Esophagus muscularis mucosa (tissue), 4 donors: ENCODE measurements around the gene SF3B1. TPM values are rescaled to one million over a fixed set of nuclear protein-coding genes. Genes with fewer than 3 reads are reported as not detected.

Experiments
- DNase-seq: peaks from one replicate; pipeline ENCODE4 v3.0.0-alpha.2; 2017; ENCODE audit errors: extremely low spot score
- H3K27ac ChIP-seq, 4 donors: fragments of 200-600 bp; sonication (generic); replicated peaks in 1 of 4; 1 replicate in 3 of 4; 2 replicates in 1 of 4; pipeline ENCODE4 v1.5.1; 2016 to 2019; ENCODE audit warnings: mild to moderate bottlenecking in 1 of 4
- H3K27me3 ChIP-seq, 4 donors: fragments of 200-600 bp; sonication (generic); one replicate each; pipeline versions ENCODE4 v1.5.1 to v1.6.0; 2016 to 2019
- H3K36me3 ChIP-seq, 4 donors: fragments of 200-600 bp; sonication (generic); one replicate each; pipeline ENCODE4 v1.5.1; 2016 to 2019
- H3K4me1 ChIP-seq, 4 donors: fragments of 200-600 bp; sonication (generic); one replicate each; pipeline ENCODE4 v1.5.1; 2016 to 2019
- H3K4me3 ChIP-seq, 4 donors: fragments of 200-600 bp; sonication (generic); 1 replicate in 2 of 4; 2 replicates in 2 of 4; pipeline ENCODE4 v1.5.1; 2016 to 2019; ENCODE audit warnings: mild to moderate bottlenecking in 4 of 4, moderate library complexity in 1 of 4
- H3K9me3 ChIP-seq, 4 donors: fragments of 200-600 bp; sonication (generic); 1 replicate in 3 of 4; 2 replicates in 1 of 4; pipeline ENCODE4 v1.5.1; 2016 to 2019
- CTCF ChIP-seq, 3 experiments: fragments of 200-600 bp in 2 of 3; fragments of 450-650 bp in 1 of 3; sonication (generic) in 2 of 3; IDR thresholded peaks; one replicate each; pipeline ENCODE4 v1.5.1; 2017 to 2019; ENCODE audit warnings: antibody characterized with exemption in 3 of 3, mild to moderate bottlenecking in 2 of 3, moderate library complexity in 1 of 3
- EP300 ChIP-seq: sonication (generic); formaldehyde crosslinking; IDR thresholded peaks from one replicate; pipeline ENCODE4 v1.6.1; 2017; ENCODE audit warnings: antibody characterized with exemption
- POLR2A ChIP-seq: fragments of 450-650 bp; IDR thresholded peaks from one replicate; pipeline ENCODE4 v1.6.1; 2017; ENCODE audit warnings: antibody characterized with exemption, moderate library complexity, mild to moderate bottlenecking, low read depth
- POLR2AphosphoS5 ChIP-seq, 2 donors: sonication (generic); formaldehyde crosslinking; IDR thresholded peaks; one replicate each; pipeline ENCODE4 v1.6.1; 2017; ENCODE audit warnings: antibody characterized with exemption in 2 of 2
- WGBS: methylation state at CpG from one replicate; pipeline ENCODE4 v1.1.5; 2018; 5-methylcytosine and 5-hydroxymethylcytosine counted together
- intact Hi-C: fragments of 100-400 bp; cut with DNase I; formaldehyde crosslinking; loops from one replicate; pipeline ENCODE4 v1.15.1; 2023
- total RNA-seq, 4 donors: library from RNA; depleted of rRNA; stranded (reverse); fragments of >200 nt; gene quantifications; one replicate each; pipeline versions ENCODE4 v1.1.0 to v1.2.1, GENCODE V29; 2016

The SF3B1 gene
- total RNA-seq, 4 donors from 2014 or later = 91.5 to 223 (median 130) TPM

GRCh38 chr2:197416268-197416667 is 18.6 kb downstream of the SF3B1 start:
- intact Hi-C loops = no loop called here
- peaks cover 86 to 100% (median 96%) of the 10 kb centered on the region in 4 donors for H3K36me3 ChIP-seq
- no peaks in the 10 kb centered on the region for H3K9me3 ChIP-seq
- H3K4me3 ChIP-seq = no peak overlapping the region
- WGBS = 100% methylated on average over 1 of the region's 1 CpG
- H3K27me3 ChIP-seq = no peaks in the 10 kb centered on the region
- peaks cover 0 to 9% (median 6%) of the 10 kb centered on the region in 4 donors for H3K4me1 ChIP-seq
- no peak overlapping the region for H3K27ac ChIP-seq
- no peak for DNase-seq
- TF ChIP-seq CTCF (IDR thresholded peaks at IDR 0.05) (no peak), EP300 (no peak), POLR2A (no peak), POLR2AphosphoS5 (IDR thresholded peaks at IDR 0.05) (no peak)

GRCh38 chr2:197414515-197414914 is 20.3 kb downstream of the SF3B1 start:
- TF ChIP-seq EP300 (no peak), POLR2AphosphoS5 (IDR thresholded peaks at IDR 0.05) (no peak), CTCF (IDR thresholded peaks at IDR 0.05) (no peak), POLR2A (no peak)
- peaks cover 0 to 5% (median 2%) of the 10 kb centered on the region in 4 donors for H3K4me1 ChIP-seq
- DNase-seq = no peak
- 83% methylated on average over 2 of the region's 2 CpGs for WGBS
- no peaks in the 10 kb centered on the region for H3K9me3 ChIP-seq
- H3K4me3 ChIP-seq = no peak overlapping the region
- H3K36me3 ChIP-seq = peaks cover 89 to 100% (median 98%) of the 10 kb centered on the region in 4 donors
- no peak overlapping the region for H3K27ac ChIP-seq
- intact Hi-C loops = no loop called here
- H3K27me3 ChIP-seq = no peaks in the 10 kb centered on the region

- Histone ChIP-seq H3K27ac (no peak overlapping the region), H3K36me3 (peaks cover 89 to 100% (median 98%) of the 10 kb centered on the region in 4 donors), H3K27me3 (no peaks in the 10 kb centered on the region), H3K9me3 (no peaks in the 10 kb centered on the region), H3K4me1 (peaks cover 0 to 5% (median 2%) of the 10 kb centered on the region in 4 donors), H3K4me3 (no peak overlapping the region)
- TF ChIP-seq EP300 (no peak), CTCF (IDR thresholded peaks at IDR 0.05) (no peak), POLR2AphosphoS5 (IDR thresholded peaks at IDR 0.05) (no peak), POLR2A (no peak)
- intact Hi-C loops = no loop called here
- DNase-seq = no peak
- 87% methylated on average over 5 of the region's 5 CpGs for WGBS
Measured at GRCh38 chr2:197414039-197414438, 20.8 kb downstream of the SF3B1 start.

GRCh38 chr2:197405582-197405981 is 29.2 kb downstream of the SF3B1 start:
- no peaks in the 10 kb centered on the region for H3K27me3 ChIP-seq
- H3K36me3 ChIP-seq = peaks cover 96 to 100% (median 98%) of the 10 kb centered on the region in 4 donors
- no peaks in the 10 kb centered on the region for H3K4me1 ChIP-seq
- H3K4me3 ChIP-seq = no peak overlapping the region
- H3K27ac ChIP-seq = no peak overlapping the region
- TF ChIP-seq POLR2A = no peak
- TF ChIP-seq CTCF (IDR thresholded peaks at IDR 0.05) = no peak
- TF ChIP-seq EP300 = no peak
- TF ChIP-seq POLR2AphosphoS5 (IDR thresholded peaks at IDR 0.05) = no peak
- no peaks in the 10 kb centered on the region for H3K9me3 ChIP-seq
- intact Hi-C loops = loop anchor here (10.0 kb wide), 1 partner anchor 631 kb away; no protein-coding TSS in a partner anchor
- 85% methylated on average over 2 of the region's 2 CpGs for WGBS
- no peak for DNase-seq

GRCh38 chr2:197399887-197400540 is 34.8 kb downstream of the SF3B1 start:
- intact Hi-C loops = loop anchor here (10.0 kb wide), 1 partner anchor 625 kb away; no protein-coding TSS in a partner anchor

More at GRCh38 chr2:197399887-197400540, 34.8 kb downstream of the SF3B1 start:
- Histone ChIP-seq H3K4me1 (no peaks in the 10 kb centered on the region), H3K27me3 (no peaks in the 10 kb centered on the region), H3K36me3 (peaks cover 95 to 100% (median 99%) of the 10 kb centered on the region in 4 donors), H3K9me3 (no peaks in the 10 kb centered on the region), H3K27ac (no peak overlapping the region), H3K4me3 (no peak overlapping the region)
- no peak for DNase-seq
- WGBS = 83% methylated on average over 6 of the region's 6 CpGs
- TF ChIP-seq CTCF (IDR thresholded peaks at IDR 0.05) = no peak
- no peak for TF ChIP-seq POLR2A
- TF ChIP-seq EP300 = no peak
